ENCODE results near the gene SPOCD1. TPM values are rescaled to one million over a fixed set of nuclear protein-coding genes. Genes with fewer than 3 reads are reported as not detected.

The SPOCD1 gene
- total RNA-seq, 1 donor from 2014 or later = 28.0 TPM

DNA sequence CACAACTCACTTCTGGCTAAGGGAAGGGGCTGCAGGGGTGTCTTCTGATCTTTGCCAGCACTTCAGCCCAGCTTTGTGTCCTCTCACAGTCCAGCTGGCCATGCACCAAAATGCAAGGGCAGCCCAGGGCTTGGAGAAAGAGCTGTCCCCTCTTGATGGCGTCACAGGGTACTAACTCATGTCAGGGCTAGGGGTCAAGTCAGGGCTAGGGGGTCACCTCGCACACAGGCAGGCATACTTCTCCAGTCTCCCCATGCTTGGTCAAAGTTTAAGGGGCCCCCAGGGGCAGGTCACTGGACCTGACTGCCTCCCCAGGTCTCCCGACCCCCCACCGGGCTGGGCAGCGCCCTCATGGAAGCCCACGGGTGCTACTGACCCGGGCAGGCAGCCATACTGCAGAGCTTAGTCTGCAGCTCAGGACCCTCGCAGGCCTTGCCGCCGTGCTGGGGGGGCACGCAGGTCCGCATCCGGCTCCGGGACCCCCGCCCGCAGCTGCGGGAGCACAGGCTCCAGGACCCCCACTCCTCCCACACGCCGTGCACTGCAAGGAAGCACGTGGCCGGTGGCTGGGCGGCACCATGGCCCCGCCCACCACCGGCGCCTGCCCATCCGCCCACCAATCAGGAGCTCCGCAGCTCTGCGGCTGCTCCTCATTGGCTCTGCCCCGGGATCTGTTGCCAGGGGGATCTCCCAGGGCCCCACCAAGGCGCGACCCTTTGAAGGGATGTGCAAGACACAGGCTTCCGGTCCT, 73.2 kb downstream of the SPOCD1 start:
- DNase-seq (ENCODE audit: low read depth) (no peak), FAIRE-seq (no peak)
- peaks cover 22% of the 10 kb centered on the region for H3K27me3 Mint-ChIP-seq (ENCODE audit: low read depth, unreplicated experiment)
- H3K4me2 ChIP-seq (ENCODE audit: low read length) = no peak overlapping the region
- H3K4me3 ChIP-seq (ENCODE audit: insufficient read depth, low read depth, low read length) = no peak overlapping the region
- peaks cover 29% of the 10 kb centered on the region for H4K20me1 ChIP-seq (ENCODE audit: insufficient read depth, low read length)
- H3K27me3 ChIP-seq (ENCODE audit: insufficient read depth, low read length) = no peaks in the 10 kb centered on the region
- peaks cover 12% of the 10 kb centered on the region for H3K4me1 ChIP-seq (ENCODE audit: insufficient read depth, low read length)
- H3K4me3 Mint-ChIP-seq (ENCODE audit: unreplicated experiment) = no peak overlapping the region
- H3K9ac ChIP-seq (ENCODE audit: low read length) = no peak overlapping the region
- no peaks in the 10 kb centered on the region for H3K9me3 ChIP-seq (ENCODE audit: insufficient read depth, low read depth, low read length)
- peaks cover 16% of the 10 kb centered on the region for H3K4me1 Mint-ChIP-seq (ENCODE audit: low read depth, unreplicated experiment)
- no peak overlapping the region for H3K27ac ChIP-seq (ENCODE audit: low read depth, low read length)
- H3K9me3 Mint-ChIP-seq (ENCODE audit: unreplicated experiment) = no peaks in the 10 kb centered on the region
- no peaks in the 10 kb centered on the region for H3K36me3 ChIP-seq (ENCODE audit: insufficient read depth, low read length)
- peaks cover 4% of the 10 kb centered on the region for H3K36me3 Mint-ChIP-seq (ENCODE audit: low read depth, unreplicated experiment)
- H3K79me2 ChIP-seq (ENCODE audit: insufficient read depth, low read length) = no peaks in the 10 kb centered on the region
- no peak overlapping the region for H2AFZ ChIP-seq (ENCODE audit: low read depth, low read length)
- no peak overlapping the region for H3K27ac Mint-ChIP-seq (ENCODE audit: unreplicated experiment)
- TF ChIP-seq EZH2 (IDR thresholded peaks at IDR 0.05; ENCODE audit: insufficient read depth, low read length) = no peak
- TF ChIP-seq, protein P1, sequence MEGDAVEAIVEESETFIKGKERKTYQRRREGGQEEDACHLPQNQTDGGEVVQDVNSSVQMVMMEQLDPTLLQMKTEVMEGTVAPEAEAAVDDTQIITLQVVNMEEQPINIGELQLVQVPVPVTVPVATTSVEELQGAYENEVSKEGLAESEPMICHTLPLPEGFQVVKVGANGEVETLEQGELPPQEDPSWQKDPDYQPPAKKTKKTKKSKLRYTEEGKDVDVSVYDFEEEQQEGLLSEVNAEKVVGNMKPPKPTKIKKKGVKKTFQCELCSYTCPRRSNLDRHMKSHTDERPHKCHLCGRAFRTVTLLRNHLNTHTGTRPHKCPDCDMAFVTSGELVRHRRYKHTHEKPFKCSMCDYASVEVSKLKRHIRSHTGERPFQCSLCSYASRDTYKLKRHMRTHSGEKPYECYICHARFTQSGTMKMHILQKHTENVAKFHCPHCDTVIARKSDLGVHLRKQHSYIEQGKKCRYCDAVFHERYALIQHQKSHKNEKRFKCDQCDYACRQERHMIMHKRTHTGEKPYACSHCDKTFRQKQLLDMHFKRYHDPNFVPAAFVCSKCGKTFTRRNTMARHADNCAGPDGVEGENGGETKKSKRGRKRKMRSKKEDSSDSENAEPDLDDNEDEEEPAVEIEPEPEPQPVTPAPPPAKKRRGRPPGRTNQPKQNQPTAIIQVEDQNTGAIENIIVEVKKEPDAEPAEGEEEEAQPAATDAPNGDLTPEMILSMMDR (IDR thresholded peaks at IDR 0.05; ENCODE audit: insufficient read depth, low read depth, low read length) = no peak

Small RNA genes within 50 kb of the gene (microRNA-seq; reads per million reads assigned to microRNA genes)
- gene MIR4254 = not detected

Other genes starting within 250 kb of the SPOCD1 start
- gene TINAGL1, start 239.5 kb downstream of the SPOCD1 start, total RNA-seq = 3.9 and 5.7 TPM in 2 replicates
- gene HCRTR1, start 198.3 kb downstream of the SPOCD1 start, total RNA-seq = not detected in 2 replicates
- 56.3 and 57.9 TPM in 2 replicates for gene PEF1, start 171.1 kb downstream of the SPOCD1 start, total RNA-seq
- gene COL16A1, start 112.0 kb downstream of the SPOCD1 start, total RNA-seq = 42.9 and 56.5 TPM in 2 replicates
- gene ADGRB2, start 51.7 kb downstream of the SPOCD1 start, total RNA-seq = 25.1 and 25.8 TPM in 2 replicates
- 260 and 271 TPM in 2 replicates for gene PTP4A2, start 122.3 kb upstream of the SPOCD1 start, total RNA-seq
- 126 and 139 TPM in 2 replicates for gene KHDRBS1, start 197.8 kb upstream of the SPOCD1 start, total RNA-seq